ENCODE data around the gene VPS4A.

VPS4A gene

GRCh38 chr16:69328854-69329316 is 17.7 kb downstream of the VPS4A start:
- TF ChIP-seq POU6F1 (CRISPR knock-in tag; IDR thresholded peaks at IDR 0.05; ENCODE audit: borderline replicate concordance, low read depth) (no peak), CSDC2 (CRISPR knock-in tag; IDR thresholded peaks at IDR 0.05) (no peak), ZFP30 (CRISPR knock-in tag; IDR thresholded peaks at IDR 0.05) (no peak), ZFP3 (CRISPR knock-in tag; IDR thresholded peaks at IDR 0.05) (no peak), GLIS3 (CRISPR knock-in tag; IDR thresholded peaks at IDR 0.05) (no peak), TSHZ2 (CRISPR knock-in tag; IDR thresholded peaks at IDR 0.05) (no peak), ISL1 (CRISPR knock-in tag; IDR thresholded peaks at IDR 0.05) (no peak), SNAI2 (CRISPR knock-in tag; IDR thresholded peaks at IDR 0.05) (no peak), CSRNP3 (CRISPR knock-in tag; IDR thresholded peaks at IDR 0.05) (no peak), ZNF70 (CRISPR knock-in tag; IDR thresholded peaks at IDR 0.05) (no peak), RARB (CRISPR knock-in tag; IDR thresholded peaks at IDR 0.05) (no peak), TOX (CRISPR knock-in tag; IDR thresholded peaks at IDR 0.05; ENCODE audit: borderline replicate concordance) (no peak), OSR1 (CRISPR knock-in tag; IDR thresholded peaks at IDR 0.05) (no peak), ZNF565 (CRISPR knock-in tag; conservative IDR thresholded peaks at IDR 0.05; ENCODE audit: low read depth) (no peak), CREB5 (CRISPR knock-in tag; IDR thresholded peaks at IDR 0.05; ENCODE audit: low read depth) (no peak), BACH2 (CRISPR knock-in tag; IDR thresholded peaks at IDR 0.05; ENCODE audit: borderline replicate concordance) (no peak)
- ATAC-seq, result peak; percentile 0; the same call in 1 of the 3 replicates

- TF ChIP-seq RARB (CRISPR knock-in tag; IDR thresholded peaks at IDR 0.05), result no peak
- no peak for TF ChIP-seq ZC3H10 (CRISPR knock-in tag; IDR thresholded peaks at IDR 0.05)
- no peak for TF ChIP-seq CSRNP3 (CRISPR knock-in tag; IDR thresholded peaks at IDR 0.05)
- TF ChIP-seq TSHZ2 (CRISPR knock-in tag; IDR thresholded peaks at IDR 0.05), result no peak
- no peak for TF ChIP-seq GLIS3 (CRISPR knock-in tag; IDR thresholded peaks at IDR 0.05)
- TF ChIP-seq ZNF8 (CRISPR knock-in tag; IDR thresholded peaks at IDR 0.05), result no peak
- no peak for TF ChIP-seq CSDC2 (CRISPR knock-in tag; IDR thresholded peaks at IDR 0.05)
- TF ChIP-seq PPARA (CRISPR knock-in tag; IDR thresholded peaks at IDR 0.05; ENCODE audit: borderline replicate concordance), result no peak
- TF ChIP-seq TCF4 (CRISPR knock-in tag; IDR thresholded peaks at IDR 0.05; ENCODE audit: borderline replicate concordance), result no peak
- no peak for TF ChIP-seq CREB5 (CRISPR knock-in tag; IDR thresholded peaks at IDR 0.05; ENCODE audit: low read depth)
- TF ChIP-seq ESRRG (CRISPR knock-in tag; IDR thresholded peaks at IDR 0.05), result no peak
- TF ChIP-seq ARNTL (CRISPR knock-in tag; IDR thresholded peaks at IDR 0.05; ENCODE audit: borderline replicate concordance, low read depth), result no peak
- no peak for TF ChIP-seq ZFP30 (CRISPR knock-in tag; IDR thresholded peaks at IDR 0.05)
- TF ChIP-seq ZNF70 (CRISPR knock-in tag; IDR thresholded peaks at IDR 0.05), result no peak
- no peak for TF ChIP-seq TOX (CRISPR knock-in tag; IDR thresholded peaks at IDR 0.05; ENCODE audit: borderline replicate concordance)
- no peak for TF ChIP-seq ZFP3 (CRISPR knock-in tag; IDR thresholded peaks at IDR 0.05)
- no peak for TF ChIP-seq OSR1 (CRISPR knock-in tag; IDR thresholded peaks at IDR 0.05)
- TF ChIP-seq POU6F1 (CRISPR knock-in tag; IDR thresholded peaks at IDR 0.05; ENCODE audit: borderline replicate concordance, low read depth), result no peak
- no peak for TF ChIP-seq ISL1 (CRISPR knock-in tag; IDR thresholded peaks at IDR 0.05)
- TF ChIP-seq SNAI2 (CRISPR knock-in tag; IDR thresholded peaks at IDR 0.05), result no peak
- peak; percentile 31 for ATAC-seq
These were observed 18.5 kb downstream of the VPS4A start for GRCh38 chr16:69329369-69330285.
